SU-DHL-6 (cell line): ENCODE data around the gene TRPM2.

ENCODE experiments used
- H2AFZ ChIP-seq: fragments of 200-600 bp; sonication (generic); 2 replicates; pipeline ENCODE4 v1.6.1; 2014; ENCODE audit warnings: low read depth, mild to moderate bottlenecking, moderate library complexity, mixed read lengths, antibody characterized with exemption, low read length; ENCODE audit not compliant: severe bottlenecking
- H3F3A ChIP-seq: fragments of 200-600 bp; shearing (Covaris generic); 2 replicates; pipeline ENCODE4 v1.6.0; 2016; ENCODE audit warnings: antibody characterized with exemption, mild to moderate bottlenecking; ENCODE audit not compliant: insufficient read depth
- H3K27ac ChIP-seq: fragments of 200-600 bp; sonication (generic); 2 replicates; pipeline ENCODE4 v1.5.1; 2016; ENCODE audit warnings: low read depth, mild to moderate bottlenecking, low read length, moderate library complexity, mixed read lengths
- H3K27me3 ChIP-seq: fragments of 200-600 bp; sonication (generic), shearing (Covaris generic); 2 replicates; pipeline ENCODE4 v1.6.0; 2014; ENCODE audit warnings: mild to moderate bottlenecking, low read length
- H3K36me3 ChIP-seq: fragments of 200-600 bp; sonication (generic); 2 replicates; pipeline ENCODE4 v1.6.1; 2014; ENCODE audit warnings: mild to moderate bottlenecking, low read length, mixed read lengths
- H3K4me2 ChIP-seq: fragments of 300-600, 200-600 bp; shearing (Covaris generic), sonication (generic); 2 replicates; pipeline ENCODE4 v1.6.0; 2014; ENCODE audit warnings: low read length, low read depth, mild to moderate bottlenecking; ENCODE audit not compliant: poor library complexity, severe bottlenecking
- H3K4me3 ChIP-seq: fragments of 200-600 bp; sonication (generic); 2 replicates; pipeline ENCODE4 v1.5.1; 2014; ENCODE audit warnings: antibody characterized with exemption, low read length, mild to moderate bottlenecking, mixed read lengths; ENCODE audit not compliant: insufficient read depth, poor library complexity, severe bottlenecking
- H3K79me2 ChIP-seq: fragments of 200-600 bp; sonication (generic); 2 replicates; pipeline ENCODE4 v1.6.1; 2014; ENCODE audit warnings: mild to moderate bottlenecking, low read length, moderate library complexity; ENCODE audit not compliant: insufficient read depth
- H3K9ac ChIP-seq: fragments of 200-600 bp; sonication (generic); 2 replicates; pipeline ENCODE4 v1.7.0; 2014; ENCODE audit warnings: mild to moderate bottlenecking, low read length
- H3K9me2 ChIP-seq: fragments of 200-600 bp; sonication (generic); replicated peaks from 2 replicates; pipeline ENCODE4 v1.6.1; 2014; ENCODE audit warnings: low read length; ENCODE audit not compliant: insufficient read depth
- H3K9me3 ChIP-seq: fragments of 200-600 bp; sonication (generic); 2 replicates; pipeline ENCODE4 v1.6.1; 2014; ENCODE audit warnings: low read length, mixed read lengths; ENCODE audit not compliant: insufficient read depth
- H4K20me1 ChIP-seq: fragments of 200-600 bp; sonication (generic); 2 replicates; pipeline ENCODE4 v1.6.1; 2014; ENCODE audit warnings: low read depth, mild to moderate bottlenecking, antibody characterized with exemption, low read length, moderate library complexity, mixed read lengths
- EZH2phosphoT487 ChIP-seq: fragments of 200-600 bp; sonication (generic), shearing (Covaris generic); conservative IDR thresholded peaks from 2 replicates; pipeline ENCODE4 v1.6.1; 2018; ENCODE audit warnings: mild to moderate bottlenecking, antibody characterized with exemption, low read length, moderate library complexity, mixed read lengths
- TF ChIP-seq, protein P1 (sequence below): fragments of 200-600 bp; sonication (generic); IDR thresholded peaks from one replicate; pipeline ENCODE4 v1.5.1; 2017; ENCODE audit warnings: antibody characterized with exemption, mild to moderate bottlenecking, low read length, moderate library complexity; ENCODE audit not compliant: insufficient read depth, poor library complexity, severe bottlenecking

TRPM2 gene

DNA sequence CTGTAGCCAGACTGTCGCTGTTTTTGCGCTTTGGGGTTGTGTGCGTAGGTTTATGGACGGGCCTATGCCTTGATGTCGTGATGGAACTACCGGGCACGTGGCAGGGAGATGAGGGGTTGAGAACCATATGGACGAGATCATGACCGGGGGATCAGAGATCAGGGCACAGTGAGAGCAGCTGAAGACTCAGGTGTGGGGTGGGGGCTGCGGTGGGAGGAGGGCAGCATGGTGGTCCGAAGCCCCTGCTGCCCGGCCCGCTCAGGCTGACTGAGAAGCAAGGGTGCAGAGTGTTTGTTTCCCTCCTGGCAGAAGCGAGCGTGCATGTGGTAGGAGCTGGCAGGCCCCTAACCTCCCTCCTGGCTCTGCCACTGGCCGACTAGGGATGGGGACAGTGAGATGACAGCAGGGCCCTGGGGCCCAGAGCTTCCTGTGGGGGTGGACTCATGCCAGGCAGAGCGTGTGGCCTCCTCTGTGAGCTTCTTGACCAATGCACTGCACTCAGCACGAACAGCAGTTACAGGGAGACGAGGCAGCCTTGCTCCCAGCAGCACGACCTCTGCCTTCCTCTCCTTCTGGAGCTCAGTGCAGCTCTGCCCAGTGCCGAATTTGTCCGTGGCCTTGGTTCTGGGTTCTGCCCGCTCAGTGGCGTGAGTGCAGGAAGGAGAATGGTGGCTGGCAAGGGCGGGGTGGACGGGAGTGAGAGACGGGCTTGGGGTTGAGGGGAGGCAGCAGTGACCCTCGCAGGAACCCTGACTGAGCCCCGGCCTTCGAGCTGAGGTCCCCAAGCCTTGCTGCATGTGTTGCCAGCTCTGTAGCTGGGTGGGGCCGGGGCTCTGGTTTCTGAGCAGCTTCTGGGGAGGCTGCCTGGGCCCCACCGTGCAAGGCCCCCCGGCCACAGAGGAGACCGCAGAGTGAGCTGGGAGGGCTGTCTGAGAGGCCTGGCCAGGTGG is 79.7 kb downstream of the TRPM2 start:
- H3K27me3 ChIP-seq, result no peaks in the 10 kb centered on the region
- H3K36me3 ChIP-seq, result no peaks in the 10 kb centered on the region
- H2AFZ ChIP-seq, result no peak overlapping the region
- peaks cover 6% of the 10 kb centered on the region; the same call in 1 of the 2 replicates for H3K9me3 ChIP-seq
- no peaks in the 10 kb centered on the region for H3K79me2 ChIP-seq
- no peak for TF ChIP-seq EZH2phosphoT487
- TF ChIP-seq, protein P1, sequence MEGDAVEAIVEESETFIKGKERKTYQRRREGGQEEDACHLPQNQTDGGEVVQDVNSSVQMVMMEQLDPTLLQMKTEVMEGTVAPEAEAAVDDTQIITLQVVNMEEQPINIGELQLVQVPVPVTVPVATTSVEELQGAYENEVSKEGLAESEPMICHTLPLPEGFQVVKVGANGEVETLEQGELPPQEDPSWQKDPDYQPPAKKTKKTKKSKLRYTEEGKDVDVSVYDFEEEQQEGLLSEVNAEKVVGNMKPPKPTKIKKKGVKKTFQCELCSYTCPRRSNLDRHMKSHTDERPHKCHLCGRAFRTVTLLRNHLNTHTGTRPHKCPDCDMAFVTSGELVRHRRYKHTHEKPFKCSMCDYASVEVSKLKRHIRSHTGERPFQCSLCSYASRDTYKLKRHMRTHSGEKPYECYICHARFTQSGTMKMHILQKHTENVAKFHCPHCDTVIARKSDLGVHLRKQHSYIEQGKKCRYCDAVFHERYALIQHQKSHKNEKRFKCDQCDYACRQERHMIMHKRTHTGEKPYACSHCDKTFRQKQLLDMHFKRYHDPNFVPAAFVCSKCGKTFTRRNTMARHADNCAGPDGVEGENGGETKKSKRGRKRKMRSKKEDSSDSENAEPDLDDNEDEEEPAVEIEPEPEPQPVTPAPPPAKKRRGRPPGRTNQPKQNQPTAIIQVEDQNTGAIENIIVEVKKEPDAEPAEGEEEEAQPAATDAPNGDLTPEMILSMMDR, result no peak
- no peaks in the 10 kb centered on the region for H3K9me2 ChIP-seq
- H3K4me3 ChIP-seq, result no peak overlapping the region
- no peak overlapping the region for H3K27ac ChIP-seq
- H3K9ac ChIP-seq, result no peak overlapping the region
- H3K4me2 ChIP-seq, result no peak overlapping the region
- no peaks in the 10 kb centered on the region for H4K20me1 ChIP-seq
- H3F3A ChIP-seq, result no peaks in the 10 kb centered on the region

GRCh38 chr21:44433791-44434567 is 80.6 kb downstream of the TRPM2 start:
- no peak overlapping the region for H2AFZ ChIP-seq
- H3K36me3 ChIP-seq, result no peaks in the 10 kb centered on the region
- no peaks in the 10 kb centered on the region for H4K20me1 ChIP-seq
- H3K9ac ChIP-seq, result no peak overlapping the region
- no peaks in the 10 kb centered on the region for H3K9me2 ChIP-seq
- H3K4me3 ChIP-seq, result no peak overlapping the region
- H3K27ac ChIP-seq, result no peak overlapping the region
- no peaks in the 10 kb centered on the region for H3K27me3 ChIP-seq
- no peaks in the 10 kb centered on the region; the same call in 1 of the 2 replicates for H3K9me3 ChIP-seq
- H3K4me2 ChIP-seq, result no peak overlapping the region
- H3K79me2 ChIP-seq, result no peaks in the 10 kb centered on the region
- H3F3A ChIP-seq, result no peaks in the 10 kb centered on the region
- TF ChIP-seq, protein P1, result no peak
- TF ChIP-seq EZH2phosphoT487, result no peak

DNA sequence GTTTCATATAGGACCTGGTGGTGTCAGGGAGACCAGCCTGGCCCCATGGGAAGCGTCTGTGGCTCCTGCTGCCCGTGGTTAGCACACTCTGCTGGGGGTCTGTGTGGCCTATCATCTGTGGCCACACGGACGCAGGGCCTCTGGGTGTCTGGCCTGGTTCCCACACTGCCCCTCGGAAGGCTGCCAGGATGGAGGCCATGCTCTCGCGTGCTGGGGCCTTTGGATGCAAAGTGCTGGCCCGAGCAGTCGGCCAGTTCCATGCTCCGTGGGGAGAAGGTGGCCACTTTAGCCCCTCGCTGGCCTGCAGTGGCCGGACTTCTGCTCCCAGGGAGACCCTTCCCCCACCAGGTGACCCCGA is 81.1 kb downstream of the TRPM2 start:
- Histone ChIP-seq H3K4me2 (no peak overlapping the region), H4K20me1 (no peaks in the 10 kb centered on the region), H3K27ac (no peak overlapping the region), H3K9me2 (no peaks in the 10 kb centered on the region), H3K9me3 (no peaks in the 10 kb centered on the region; the same call in 1 of the 2 replicates), H3K9ac (no peak overlapping the region), H2AFZ (no peak overlapping the region), H3K36me3 (no peaks in the 10 kb centered on the region), H3K79me2 (no peaks in the 10 kb centered on the region), H3F3A (no peaks in the 10 kb centered on the region), H3K4me3 (no peak overlapping the region), H3K27me3 (no peaks in the 10 kb centered on the region)
- TF ChIP-seq, protein P1, result no peak
- TF ChIP-seq EZH2phosphoT487, result no peak
